PC-3 (cell line): ENCODE measurements around the gene FEM1C. TPM values are rescaled to one million over a fixed set of nuclear protein-coding genes. Genes with fewer than 3 reads are reported as not detected.

Source experiments
- ATAC-seq: fragments of 200-7000 bp; cut with Tn5 transposase; 2 replicates; pipeline ENCODE4 v1.9.1; 2020; ENCODE audit warnings: mild to moderate bottlenecking, moderate library complexity
- BruUV-seq: library from RNA; stranded (reverse); fragments of 400-500 nt; replicated peaks from 2 replicates; lab custom pipeline; 2021; lab: Mats Ljungman, UMichigan
- CTCF ChIA-PET: fragments of 300-600 bp; sonication (Branson Sonifier 250); formaldehyde crosslinking; loops from one replicate; lab custom pipeline; 2022; ENCODE audit warnings: antibody characterized with exemption; lab: Charles Lee
- POLR2A ChIA-PET: fragments of 300-600 bp; sonication (Branson Sonifier 250); formaldehyde crosslinking; loops from one replicate; lab custom pipeline; 2022; ENCODE audit warnings: antibody characterized with exemption; ENCODE audit not compliant: unreplicated experiment; lab: Charles Lee
- DNase-seq: peaks from one replicate; pipeline ENCODE4 v3.0.0-alpha.2; 2015
- H2AFZ ChIP-seq: fragments of 300-600 bp; sonication (generic); 2 replicates; pipeline ENCODE4 v1.6.0; 2016; ENCODE audit warnings: antibody characterized with exemption, low read length
- H3F3A ChIP-seq: fragments of 300-600 bp; sonication (generic); one replicate; pipeline ENCODE4 v1.6.0; 2017; ENCODE audit warnings: antibody characterized with exemption, low read length, control low read depth, mild to moderate bottlenecking; ENCODE audit not compliant: unreplicated experiment
- H3K27ac ChIP-seq: fragments of 300-600 bp; sonication (generic); 2 replicates; pipeline ENCODE4 v1.5.1; 2016; ENCODE audit warnings: mild to moderate bottlenecking, low read length
- H3K27me3 ChIP-seq: fragments of 300-600 bp; sonication (generic); 2 replicates; pipeline ENCODE4 v1.6.1; 2016; ENCODE audit warnings: low read length, mixed read lengths
- H3K36me3 ChIP-seq: fragments of 300-600 bp; sonication (generic); 2 replicates; pipeline ENCODE4 v1.6.1; 2016; ENCODE audit warnings: low read depth, mixed run types, low read length, mixed read lengths
- H3K4me1 ChIP-seq: fragments of 300-600 bp; sonication (generic); 2 replicates; pipeline ENCODE4 v1.5.1; 2016; ENCODE audit warnings: low read length; ENCODE audit not compliant: insufficient read depth
- H3K4me2 ChIP-seq: fragments of 300-600 bp; sonication (generic); 2 replicates; pipeline ENCODE4 v1.6.0; 2016; ENCODE audit warnings: low read length
- H3K4me3 ChIP-seq: fragments of 300-600 bp; sonication (generic); 2 replicates; pipeline ENCODE4 v1.5.1; 2016; ENCODE audit warnings: mild to moderate bottlenecking, low read length, mixed read lengths
- H3K79me2 ChIP-seq: fragments of 300-600 bp; sonication (generic); 2 replicates; pipeline ENCODE4 v1.6.1; 2017; ENCODE audit warnings: low read length, mixed read lengths
- H3K9ac ChIP-seq: fragments of 300-600 bp; sonication (generic); 2 replicates; pipeline ENCODE4 v1.6.0; 2016; ENCODE audit warnings: mild to moderate bottlenecking, low read length
- H3K9me2 ChIP-seq: fragments of 300-600 bp; sonication (generic); replicated peaks from 2 replicates; pipeline ENCODE4 v1.6.1; 2016; ENCODE audit warnings: mixed run types, low read length, mixed read lengths
- H3K9me3 ChIP-seq: fragments of 300-600 bp; sonication (generic); 2 replicates; pipeline ENCODE4 v1.6.1; 2016; ENCODE audit warnings: low read length, mixed read lengths
- H4K20me1 ChIP-seq: fragments of 300-600 bp; sonication (generic); 2 replicates; pipeline ENCODE4 v1.6.1; 2016; ENCODE audit warnings: low read length, mixed read lengths
- CTCF ChIP-seq: fragments of 300-600 bp; sonication (generic); conservative IDR thresholded peaks from 2 replicates; pipeline ENCODE4 v1.5.1; 2017; ENCODE audit warnings: antibody characterized with exemption, low read depth, mild to moderate bottlenecking, low read length
- EZH2 ChIP-seq: fragments of 300-600 bp; sonication (generic); IDR thresholded peaks from one replicate; pipeline ENCODE4 v1.6.1; 2017; ENCODE audit warnings: antibody characterized with exemption, mild to moderate bottlenecking, low read length; ENCODE audit not compliant: unreplicated experiment
- EZH2phosphoT487 ChIP-seq: fragments of 300-600 bp; sonication (generic); IDR thresholded peaks from 2 replicates; pipeline ENCODE4 v1.6.1; 2018; ENCODE audit warnings: mild to moderate bottlenecking, antibody characterized with exemption, low read length, borderline replicate concordance
- intact Hi-C: fragments of 100-400 bp; cut with micrococcal nuclease; formaldehyde crosslinking; loops from 2 replicates; pipeline ENCODE4 v1.9.0; 2023
- total RNA-seq: library from RNA; depleted of rRNA; stranded (reverse); fragments of >200 nt; gene quantifications from 2 replicates; pipeline ENCODE4 v1.2.3, GENCODE V29; 2014

FEM1C gene
- total RNA-seq, 1 experiment from 2014 or later, result 8.4 TPM

GRCh38 chr5:115514220-115514619, 30.4 kb downstream of the FEM1C start:
- DNase-seq (no peak), ATAC-seq (no peak)
- Histone ChIP-seq H3K27ac (no peak overlapping the region), H3K36me3 (no peaks in the 10 kb centered on the region), H3K9me3 (no peaks in the 10 kb centered on the region), H3K79me2 (no peaks in the 10 kb centered on the region), H2AFZ (no peak overlapping the region), H3F3A (no peaks in the 10 kb centered on the region), H4K20me1 (no peaks in the 10 kb centered on the region), H3K27me3 (no peaks in the 10 kb centered on the region), H3K4me2 (no peak overlapping the region), H3K9me2 (no peaks in the 10 kb centered on the region), H3K4me3 (no peak overlapping the region), H3K4me1 (peaks cover 11% of the 10 kb centered on the region), H3K9ac (no peak overlapping the region)
- intact Hi-C loops, result no loop called here
- CTCF ChIA-PET, result no interaction called here
- no TSS peak for BruUV-seq
- TF ChIP-seq EZH2phosphoT487 (no peak), EZH2 (no peak), CTCF (no peak)
- POLR2A ChIA-PET, result no interaction called here

DNA sequence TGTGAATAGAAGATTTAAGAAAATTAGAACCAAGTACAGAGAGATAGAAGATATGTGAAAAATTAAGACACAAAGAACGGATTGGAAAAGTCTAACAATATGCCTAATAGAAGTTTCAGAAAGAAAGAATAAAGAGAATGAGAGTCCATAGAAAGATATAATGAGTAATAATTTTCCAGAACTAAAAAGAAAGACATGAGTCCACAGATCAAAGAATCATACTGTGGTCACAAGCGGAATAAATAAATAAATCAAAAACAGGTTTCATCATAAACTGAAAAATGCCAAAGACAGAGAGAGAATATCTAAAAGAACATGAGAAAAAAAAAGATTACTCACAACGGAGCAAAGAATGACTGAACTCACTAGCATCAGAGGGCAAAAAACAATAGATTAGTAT, 32.9 kb downstream of the FEM1C start:
- H3K4me1 ChIP-seq, result peaks cover 11% of the 10 kb centered on the region
- ATAC-seq, result no peak
- no peak overlapping the region for H3K9ac ChIP-seq

More for the DNA sequence above, 32.9 kb downstream of the FEM1C start:
- ChIA-PET POLR2A (no interaction called here), CTCF (no interaction called here)
- H3K4me2 ChIP-seq, result no peak overlapping the region
- TF ChIP-seq EZH2phosphoT487 (no peak), EZH2 (no peak), CTCF (no peak)
- DNase-seq, result no peak
- no peaks in the 10 kb centered on the region for H3K79me2 ChIP-seq
- no peaks in the 10 kb centered on the region for H3K9me3 ChIP-seq
- no peak overlapping the region for H3K27ac ChIP-seq
- no peak overlapping the region for H3K4me3 ChIP-seq
- H4K20me1 ChIP-seq, result no peaks in the 10 kb centered on the region
- H3K36me3 ChIP-seq, result no peaks in the 10 kb centered on the region
- intact Hi-C loops, result loop anchor here (2.0 kb wide), 1 partner anchor 51 kb away; no protein-coding TSS in a partner anchor
- no peaks in the 10 kb centered on the region for H3F3A ChIP-seq
- no peaks in the 10 kb centered on the region for H3K9me2 ChIP-seq
- no peaks in the 10 kb centered on the region for H3K27me3 ChIP-seq
- no peak overlapping the region for H2AFZ ChIP-seq
- BruUV-seq, result no TSS peak
